OCI-LY7 (cell line): Measurements from ENCODE around the gene TMEM250. TPM values are rescaled to one million over a fixed set of nuclear protein-coding genes. Genes with fewer than 3 reads are reported as not detected.

Source experiments
- BruUV-seq: library from RNA; stranded (reverse); fragments of 400-500 nt; replicated peaks from 2 replicates; lab custom pipeline; 2021; lab: Mats Ljungman, UMichigan
- CTCF ChIA-PET: fragments of 300-600 bp; sonication (Branson Sonifier 250); formaldehyde crosslinking; loops from one replicate; lab custom pipeline; 2022; ENCODE audit warnings: antibody characterized with exemption; ENCODE audit not compliant: unreplicated experiment; lab: Charles Lee
- POLR2A ChIA-PET: fragments of 300-600 bp; sonication (Branson Sonifier 250); formaldehyde crosslinking; loops from one replicate; lab custom pipeline; 2022; ENCODE audit warnings: antibody characterized with exemption; lab: Charles Lee
- DNase-seq: peaks from one replicate; pipeline ENCODE4 v3.0.0-alpha.2; 2015; ENCODE audit warnings: low spot score
- H2AFZ ChIP-seq: fragments of 200-600 bp; sonication (generic), shearing (Covaris generic); 2 replicates; pipeline ENCODE4 v1.6.1; 2014; ENCODE audit warnings: mild to moderate bottlenecking, antibody characterized with exemption, low read length, moderate library complexity
- H3K27ac ChIP-seq: fragments of 200-600 bp; sonication (generic); 2 replicates; pipeline ENCODE4 v1.5.1; 2014; ENCODE audit warnings: mixed run types, low read depth, mild to moderate bottlenecking, moderate library complexity, low read length, inconsistent platforms; ENCODE audit not compliant: poor library complexity, severe bottlenecking
- H3K36me3 ChIP-seq: fragments of 200-600 bp; sonication (generic); 2 replicates; pipeline ENCODE4 v1.6.1; 2014; ENCODE audit warnings: mild to moderate bottlenecking, antibody characterized with exemption, low read length, moderate library complexity, mixed read lengths; ENCODE audit not compliant: insufficient read depth
- H3K4me1 ChIP-seq: fragments of 200-600 bp; sonication (generic); 2 replicates; pipeline ENCODE4 v1.5.1; 2014; ENCODE audit warnings: mild to moderate bottlenecking, low read length; ENCODE audit not compliant: insufficient read depth, poor library complexity, severe bottlenecking
- H3K4me2 ChIP-seq: fragments of 200-600 bp; sonication (generic); 2 replicates; pipeline ENCODE4 v1.6.1; 2014; ENCODE audit warnings: mild to moderate bottlenecking, low read length
- H3K4me3 ChIP-seq: fragments of 200-600 bp; sonication (generic); 2 replicates; pipeline ENCODE4 v1.5.1; 2014; ENCODE audit warnings: mild to moderate bottlenecking, low read depth, low read length; ENCODE audit not compliant: poor library complexity, severe bottlenecking
- H3K79me2 ChIP-seq: fragments of 200-600 bp; sonication (generic); 2 replicates; pipeline ENCODE4 v1.6.1; 2016; ENCODE audit warnings: low read depth, mild to moderate bottlenecking, low read length, moderate library complexity, mixed read lengths; ENCODE audit not compliant: insufficient read depth
- H3K9me2 ChIP-seq: fragments of 200-600 bp; sonication (generic); 2 replicates; pipeline ENCODE4 v1.6.1; 2016; ENCODE audit warnings: mild to moderate bottlenecking, low read length, mixed read lengths; ENCODE audit not compliant: insufficient read depth
- H3K9me3 ChIP-seq: fragments of 200-600 bp; sonication (generic); 2 replicates; pipeline ENCODE4 v1.6.1; 2014; ENCODE audit warnings: mild to moderate bottlenecking, mixed run types, low read length, mixed read lengths
- H4K20me1 ChIP-seq: fragments of 200-600 bp; sonication (generic); 2 replicates; pipeline ENCODE4 v1.6.1; 2014; ENCODE audit warnings: mild to moderate bottlenecking, antibody characterized with exemption, low read length, moderate library complexity, mixed read lengths; ENCODE audit not compliant: insufficient read depth
- EZH2phosphoT487 ChIP-seq: fragments of 200-600 bp; sonication (generic); IDR thresholded peaks from 2 replicates; pipeline ENCODE4 v1.6.1; 2018; ENCODE audit warnings: low read depth, borderline replicate concordance, mild to moderate bottlenecking, mixed run types, antibody characterized with exemption, low read length, moderate library complexity, mixed read lengths
- intact Hi-C: fragments of 100-400 bp; cut with micrococcal nuclease; formaldehyde crosslinking; loops from one replicate; pipeline ENCODE4 v1.10.0; 2022; ENCODE audit not compliant: unreplicated experiment
- total RNA-seq, 2 experiments: library from RNA; depleted of rRNA in 1 of 2; stranded (reverse); fragments of >200 nt in 1 of 2; shearing (Covaris generic) in 1 of 2; gene quantifications; 2 replicates each; pipeline ENCODE4 v1.2.3, GENCODE V29; 2014 to 2022
- TF ChIP-seq, protein P1 (sequence below): fragments of 200-600 bp; sonication (generic); conservative IDR thresholded peaks from 2 replicates; pipeline ENCODE4 v1.5.1; 2014; ENCODE audit warnings: mild to moderate bottlenecking, antibody characterized with exemption, low read length, moderate library complexity, mixed read lengths

Gene TMEM250
- total RNA-seq, 2 experiments from 2014 or later: 51.0 to 53.8 TPM

DNA sequence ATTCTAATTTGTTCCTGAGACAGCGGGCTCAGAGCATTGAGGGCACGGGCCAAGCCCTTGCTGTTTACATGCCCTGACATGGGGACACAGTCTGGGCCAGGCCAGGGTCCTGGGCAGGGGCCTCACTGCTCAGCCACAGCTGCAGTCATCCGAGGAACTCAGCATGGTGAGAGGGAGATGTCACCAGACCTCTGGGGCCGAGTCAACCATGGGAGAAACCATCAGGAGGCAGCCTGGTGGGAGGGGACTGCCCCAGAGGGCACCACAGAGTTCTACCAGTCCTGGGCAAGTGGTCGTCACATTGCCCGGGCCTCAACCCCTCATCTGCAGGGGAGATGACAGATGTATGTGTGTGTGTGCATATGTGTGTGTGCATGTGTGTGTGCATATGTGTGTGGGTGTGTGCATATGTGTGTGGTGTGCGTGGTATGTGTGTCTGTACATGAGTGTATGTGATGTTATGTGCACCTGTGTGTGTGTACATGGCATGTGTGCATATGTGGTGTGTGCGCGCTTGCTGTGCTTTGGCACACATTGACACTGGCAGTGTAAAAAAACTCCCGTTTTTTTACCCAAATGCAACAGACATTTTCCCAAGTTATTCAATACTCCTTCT is 42.4 kb upstream of the TMEM250 start:
- ChIA-PET CTCF (no interaction called here), POLR2A (interaction anchor here (0.6 kb wide), 1 partner anchor 235 kb away, joined by 5 read pairs; no protein-coding TSS in a partner anchor)
- H3K9me2 ChIP-seq: no peaks in the 10 kb centered on the region
- no peak overlapping the region for H3K4me3 ChIP-seq
- DNase-seq: no peak
- no TSS peak for BruUV-seq
- H2AFZ ChIP-seq: no peak overlapping the region
- H3K36me3 ChIP-seq: no peaks in the 10 kb centered on the region
- no peak overlapping the region for H3K4me2 ChIP-seq
- H4K20me1 ChIP-seq: no peaks in the 10 kb centered on the region
- H3K79me2 ChIP-seq: no peaks in the 10 kb centered on the region
- TF ChIP-seq EZH2phosphoT487: no peak
- TF ChIP-seq, protein P1, sequence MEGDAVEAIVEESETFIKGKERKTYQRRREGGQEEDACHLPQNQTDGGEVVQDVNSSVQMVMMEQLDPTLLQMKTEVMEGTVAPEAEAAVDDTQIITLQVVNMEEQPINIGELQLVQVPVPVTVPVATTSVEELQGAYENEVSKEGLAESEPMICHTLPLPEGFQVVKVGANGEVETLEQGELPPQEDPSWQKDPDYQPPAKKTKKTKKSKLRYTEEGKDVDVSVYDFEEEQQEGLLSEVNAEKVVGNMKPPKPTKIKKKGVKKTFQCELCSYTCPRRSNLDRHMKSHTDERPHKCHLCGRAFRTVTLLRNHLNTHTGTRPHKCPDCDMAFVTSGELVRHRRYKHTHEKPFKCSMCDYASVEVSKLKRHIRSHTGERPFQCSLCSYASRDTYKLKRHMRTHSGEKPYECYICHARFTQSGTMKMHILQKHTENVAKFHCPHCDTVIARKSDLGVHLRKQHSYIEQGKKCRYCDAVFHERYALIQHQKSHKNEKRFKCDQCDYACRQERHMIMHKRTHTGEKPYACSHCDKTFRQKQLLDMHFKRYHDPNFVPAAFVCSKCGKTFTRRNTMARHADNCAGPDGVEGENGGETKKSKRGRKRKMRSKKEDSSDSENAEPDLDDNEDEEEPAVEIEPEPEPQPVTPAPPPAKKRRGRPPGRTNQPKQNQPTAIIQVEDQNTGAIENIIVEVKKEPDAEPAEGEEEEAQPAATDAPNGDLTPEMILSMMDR: no peak
- H3K27ac ChIP-seq: no peak overlapping the region
- intact Hi-C loops: no loop called here
- H3K4me1 ChIP-seq: no peaks in the 10 kb centered on the region
- H3K9me3 ChIP-seq: no peaks in the 10 kb centered on the region

DNA sequence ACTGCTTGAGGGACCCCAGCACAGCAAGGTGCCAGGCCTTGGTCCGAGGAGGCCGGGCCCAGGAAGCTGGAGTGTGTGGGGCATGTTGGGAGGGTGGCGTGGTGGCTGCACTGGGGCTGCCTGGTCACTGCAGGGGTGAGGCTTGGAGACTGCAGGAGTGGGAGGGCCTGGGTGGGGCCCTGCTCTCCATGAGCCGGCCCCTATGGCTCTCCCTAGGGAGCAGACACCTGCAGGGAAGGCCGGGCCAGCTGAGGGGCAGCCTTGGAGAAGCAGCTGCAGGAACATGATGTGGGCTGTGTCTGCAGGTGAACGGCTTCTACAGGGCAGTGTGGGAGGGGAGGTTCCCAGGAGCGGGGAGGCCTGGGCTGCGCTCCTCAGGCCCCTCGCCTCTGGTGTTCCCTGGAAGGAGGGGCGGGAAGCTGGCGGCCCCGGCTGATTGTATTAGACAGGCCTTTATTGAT is 41.7 kb upstream of the TMEM250 start:
- H4K20me1 ChIP-seq: no peaks in the 10 kb centered on the region
- TF ChIP-seq, protein P1: no peak
- no peak for TF ChIP-seq EZH2phosphoT487
- H3K9me3 ChIP-seq: no peaks in the 10 kb centered on the region
- no peak overlapping the region for H2AFZ ChIP-seq
- no peaks in the 10 kb centered on the region for H3K36me3 ChIP-seq
- no peaks in the 10 kb centered on the region for H3K4me1 ChIP-seq
- intact Hi-C loops: no loop called here
- H3K9me2 ChIP-seq: no peaks in the 10 kb centered on the region
- no peaks in the 10 kb centered on the region for H3K79me2 ChIP-seq
- H3K4me2 ChIP-seq: no peak overlapping the region
- H3K4me3 ChIP-seq: no peak overlapping the region
- BruUV-seq: no TSS peak
- ChIA-PET CTCF (interaction anchor here (0.7 kb wide), 1 partner anchor 108 kb away, joined by 3 read pairs; no protein-coding TSS in a partner anchor), POLR2A (interaction anchor here (0.6 kb wide), 1 partner anchor 235 kb away, joined by 5 read pairs; no protein-coding TSS in a partner anchor)
- DNase-seq: no peak
- no peak overlapping the region for H3K27ac ChIP-seq

DNA sequence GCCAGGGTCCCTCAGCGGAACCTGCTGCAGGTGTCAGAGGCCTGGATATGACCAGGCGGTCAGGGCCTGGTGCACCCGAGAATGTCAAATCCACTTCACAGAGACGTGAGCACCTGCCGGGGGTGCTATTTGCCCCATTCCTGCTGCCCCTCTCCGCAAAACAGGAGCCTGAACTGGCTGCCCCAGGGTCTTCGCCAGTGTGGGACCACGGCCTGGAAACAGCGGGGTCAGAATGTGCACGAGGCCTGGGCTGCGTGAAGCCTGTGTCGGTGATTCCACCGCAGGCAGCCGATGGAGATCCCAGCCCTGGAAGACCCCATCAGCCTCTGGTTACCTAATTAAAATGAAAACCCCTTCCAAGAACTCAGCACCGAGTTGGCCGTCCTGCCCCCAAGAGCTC is 41.2 kb upstream of the TMEM250 start:
- TF ChIP-seq EZH2phosphoT487: no peak
- TF ChIP-seq, protein P1: no peak
- no peak overlapping the region for H3K27ac ChIP-seq
- no peaks in the 10 kb centered on the region for H3K9me2 ChIP-seq
- no peaks in the 10 kb centered on the region for H3K36me3 ChIP-seq
- no peaks in the 10 kb centered on the region for H3K79me2 ChIP-seq
- no peak overlapping the region for H3K4me3 ChIP-seq
- no peak overlapping the region for H3K4me2 ChIP-seq
- H3K4me1 ChIP-seq: no peaks in the 10 kb centered on the region
- no peak overlapping the region for H2AFZ ChIP-seq
- DNase-seq: no peak
- H4K20me1 ChIP-seq: no peaks in the 10 kb centered on the region
- ChIA-PET POLR2A (no interaction called here), CTCF (interaction anchor here (0.7 kb wide), 1 partner anchor 109 kb away, joined by 3 read pairs; no protein-coding TSS in a partner anchor)
- BruUV-seq: no TSS peak
- intact Hi-C loops: no loop called here
- no peaks in the 10 kb centered on the region for H3K9me3 ChIP-seq
